HCT116 (cell line): Measurements from ENCODE around the gene ADAMTS15. TPM values are rescaled to one million over a fixed set of nuclear protein-coding genes. Genes with fewer than 3 reads are reported as not detected.

Experiments
- ATAC-seq: fragments of 200-7000 bp; cut with Tn5 transposase; 2 replicates; pipeline ENCODE4 v1.9.1; 2020; ENCODE audit warnings: mild to moderate bottlenecking, moderate library complexity
- BruUV-seq: library from RNA; stranded (reverse); fragments of 400-500 nt; replicated peaks from 2 replicates; lab custom pipeline; 2021; lab: Mats Ljungman, UMichigan
- CTCF ChIA-PET: fragments of 300-600 bp; sonication (Branson Sonifier 250); formaldehyde crosslinking; loops from one replicate; lab custom pipeline; 2021; ENCODE audit warnings: antibody characterized with exemption; lab: Charles Lee
- POLR2A ChIA-PET: fragments of 300-600, 350-600 bp; sonication (Branson Sonifier 250); formaldehyde crosslinking; loops from one replicate; lab custom pipeline; 2021; ENCODE audit warnings: antibody characterized with exemption; lab: Charles Lee
- RAD21 ChIA-PET, 2 experiments: fragments of 300-600 bp; sonication (Branson Sonifier 250); formaldehyde crosslinking; loops; one replicate each; lab custom pipeline; 2023; ENCODE audit warnings: low total read pairs in 2 of 2; ENCODE audit not compliant: uncharacterized antibody in 2 of 2, unreplicated experiment in 2 of 2, low non-redundant PET in 1 of 2; lab: Charles Lee
- DNase-seq: peaks from one replicate; pipeline ENCODE4 v3.0.0-alpha.2; 2010; ENCODE audit warnings: low read depth, low spot score
- H2AFZ ChIP-seq: fragments of 200-600 bp; shearing (Covaris generic), sonication (generic); 2 replicates; pipeline ENCODE4 v1.6.1; 2017; ENCODE audit warnings: low read depth, mixed run types, mixed read lengths, antibody characterized with exemption, low read length; ENCODE audit not compliant: poor library complexity, severe bottlenecking
- H3K27ac ChIP-seq: 2 replicates; pipeline ENCODE4 v1.5.1; 2012; ENCODE audit warnings: low read depth, low read length
- H3K27me3 ChIP-seq: fragments of 200-600 bp; sonication (generic); 2 replicates; pipeline ENCODE4 v1.6.1; 2016; ENCODE audit warnings: mixed run types, low read length, mixed read lengths; ENCODE audit not compliant: insufficient read depth
- H3K36me3 ChIP-seq, 2 experiments: fragments of 200-500 bp in 1 of 2; fragments of 200-600 bp in 1 of 2; sonication (Bioruptor generic) in 1 of 2; sonication (generic) in 1 of 2; 2 replicates each; pipeline versions ENCODE4 v1.5.1 to v1.6.1; 2014 to 2016; ENCODE audit warnings: low read length in 2 of 2, inconsistent platforms in 1 of 2, mixed read lengths in 1 of 2, mixed run types in 1 of 2; ENCODE audit not compliant: insufficient read depth in 2 of 2, control insufficient read depth in 1 of 2
- H3K4me1 ChIP-seq, 2 experiments: fragments of 200-600 bp in 1 of 2; sonication (generic) in 1 of 2; 2 replicates each; pipeline versions ENCODE4 v1.5.1 to v1.6.1; 2012 to 2017; ENCODE audit warnings: low read length in 2 of 2, inconsistent platforms in 1 of 2, mild to moderate bottlenecking in 1 of 2, mixed read lengths in 1 of 2, mixed run types in 1 of 2, moderate library complexity in 1 of 2; ENCODE audit not compliant: insufficient read depth in 2 of 2, control insufficient read depth in 1 of 2
- H3K4me2 ChIP-seq: fragments of 200-600 bp; sonication (generic); 2 replicates; pipeline ENCODE4 v1.6.1; 2017; ENCODE audit warnings: mixed run types, low read length, mixed read lengths
- H3K4me3 ChIP-seq, 2 experiments: fragments of 200-600 bp in 1 of 2; sonication (generic) in 1 of 2; replicated peaks in 1 of 2; 2 replicates each; pipeline ENCODE4 v1.5.1; 2011 to 2016; ENCODE audit warnings: low read length in 2 of 2, control low read depth in 1 of 2, low read depth in 1 of 2, mild to moderate bottlenecking in 1 of 2, mixed read lengths in 1 of 2, mixed run types in 1 of 2
- H3K79me2 ChIP-seq: fragments of 200-600 bp; sonication (generic); 2 replicates; pipeline ENCODE4 v1.6.1; 2017; ENCODE audit warnings: mild to moderate bottlenecking, mixed run types, low read length, moderate library complexity, mixed read lengths; ENCODE audit not compliant: insufficient read depth
- H3K9ac ChIP-seq: fragments of 200-600 bp; sonication (generic); 2 replicates; pipeline ENCODE4 v1.6.1; 2016; ENCODE audit warnings: low read length, mixed read lengths
- H3K9me2 ChIP-seq: fragments of 200-600 bp; sonication (generic), shearing (Covaris generic); 2 replicates; pipeline ENCODE4 v1.6.1; 2017; ENCODE audit warnings: mixed run types, mild to moderate bottlenecking, moderate library complexity; ENCODE audit not compliant: insufficient read depth
- H3K9me3 ChIP-seq, 2 experiments: fragments of 200-500 bp in 1 of 2; fragments of 200-600 bp in 1 of 2; sonication (Bioruptor generic) in 1 of 2; sonication (generic) in 1 of 2; 2 replicates each; pipeline ENCODE4 v1.6.1; 2014 to 2017; ENCODE audit warnings: low read length in 2 of 2, mixed read lengths in 2 of 2, inconsistent platforms in 1 of 2, low read depth in 1 of 2, mild to moderate bottlenecking in 1 of 2, mixed run types in 1 of 2, moderate library complexity in 1 of 2; ENCODE audit not compliant: control insufficient read depth in 1 of 2, insufficient read depth in 1 of 2
- H4K20me1 ChIP-seq: fragments of 200-600 bp; sonication (generic), shearing (Covaris generic); 2 replicates; pipeline ENCODE4 v1.6.1; 2017; ENCODE audit warnings: mixed run types, mild to moderate bottlenecking, moderate library complexity; ENCODE audit not compliant: insufficient read depth
- ATF3 ChIP-seq: IDR thresholded peaks from 2 replicates; pipeline ENCODE4 v1.6.1; 2012
- EGR1 ChIP-seq: IDR thresholded peaks from 2 replicates; pipeline ENCODE4 v1.6.1; 2012; ENCODE audit warnings: low read depth
- POLR2A ChIP-seq: IDR thresholded peaks from 2 replicates; pipeline ENCODE4 v1.7.0; 2011; ENCODE audit warnings: borderline replicate concordance; ENCODE audit not compliant: insufficient read depth, insufficient read length; ENCODE audit errors: extremely low read depth
- RAD21 ChIP-seq: IDR thresholded peaks from 2 replicates; pipeline ENCODE4 v1.6.1; 2012; ENCODE audit warnings: low read depth, mild to moderate bottlenecking
- SIN3A ChIP-seq: IDR thresholded peaks from 2 replicates; pipeline ENCODE4 v1.6.1; 2012; ENCODE audit warnings: low read depth
- ZNF274 ChIP-seq: fragments of 200-500 bp; sonication (Bioruptor generic); IDR thresholded peaks from 2 replicates; pipeline ENCODE4 v1.6.1; 2014; ENCODE audit warnings: mild to moderate bottlenecking, low read depth, low read length, inconsistent platforms
- intact Hi-C: fragments of 100-400 bp; cut with micrococcal nuclease; formaldehyde crosslinking; loops from 2 replicates; pipeline ENCODE4 v1.10.0; 2022
- total RNA-seq: library from RNA; stranded (reverse); gene quantifications from one replicate; pipeline ENCODE4 v1.2.1, GENCODE V29; 2021; ENCODE audit not compliant: unreplicated experiment

ADAMTS15 gene
- total RNA-seq, 1 experiment from 2014 or later: 0.44 TPM

- BruUV-seq: no TSS peak
- no peak overlapping the region for H3K27ac ChIP-seq
- peaks cover 55% of the 10 kb centered on the region for H3K27me3 ChIP-seq
- ATAC-seq (no peak), DNase-seq (no peak)
- POLR2A ChIA-PET: no interaction called here
- H3K9me3 ChIP-seq: no peaks in the 10 kb centered on the region
- H3K4me1 ChIP-seq: no peaks in the 10 kb centered on the region
- CTCF ChIA-PET: interaction anchor here (0.9 to 1.5 kb wide), 2 partner anchors 214 to 436 kb away, joined by 4 to 6 read pairs; no protein-coding TSS in a partner anchor
- RAD21 ChIA-PET: no interaction called here
- no peaks in the 10 kb centered on the region for H3K36me3 ChIP-seq
- no peak overlapping the region for H3K9ac ChIP-seq
- H2AFZ ChIP-seq: no peak overlapping the region
- H3K4me3 ChIP-seq: no peak overlapping the region
- H4K20me1 ChIP-seq: no peaks in the 10 kb centered on the region
- H3K4me2 ChIP-seq: no peak overlapping the region
- TF ChIP-seq SIN3A (no peak), EGR1 (no peak), ATF3 (no peak), RAD21 (no peak)
- intact Hi-C loops: no loop called here
- H3K9me2 ChIP-seq: no peaks in the 10 kb centered on the region
- H3K79me2 ChIP-seq: no peaks in the 10 kb centered on the region
Observed at GRCh38 chr11:130426223-130426836, 22.1 kb upstream of the ADAMTS15 start.

- H3K27me3 ChIP-seq: peaks cover 55% of the 10 kb centered on the region
- POLR2A ChIA-PET: no interaction called here
- no peak overlapping the region for H2AFZ ChIP-seq
- H3K4me1 ChIP-seq: no peaks in the 10 kb centered on the region
- TF ChIP-seq ZNF274: no peak
- TF ChIP-seq POLR2A: no peak
- no peak overlapping the region for H3K4me3 ChIP-seq
- H3K9me3 ChIP-seq: no peaks in the 10 kb centered on the region
- no peak overlapping the region for H3K27ac ChIP-seq
- no peaks in the 10 kb centered on the region for H3K9me2 ChIP-seq
- H3K4me2 ChIP-seq: no peak overlapping the region
- H3K9ac ChIP-seq: no peak overlapping the region
- H3K79me2 ChIP-seq: no peaks in the 10 kb centered on the region
- H3K36me3 ChIP-seq: no peaks in the 10 kb centered on the region
- CTCF ChIA-PET: interaction anchor here (1.5 kb wide), 1 partner anchor 436 kb away, joined by 6 read pairs; no protein-coding TSS in a partner anchor
- RAD21 ChIA-PET: no interaction called here
- DNase-seq: no peak
- no TSS peak for BruUV-seq
- no peak for ATAC-seq
- intact Hi-C loops: no loop called here
- H4K20me1 ChIP-seq: no peaks in the 10 kb centered on the region
Observed at GRCh38 chr11:130426837-130427341, 21.6 kb upstream of the ADAMTS15 start.
